Osteoblast (primary cell): ENCODE data around the gene ARSA. TPM values are rescaled to one million over a fixed set of nuclear protein-coding genes. Genes with fewer than 3 reads are reported as not detected.

Source experiments
- DNase-seq: peaks from one replicate; pipeline ENCODE4 v3.0.0; 2011; ENCODE audit warnings: low spot score, mixed read lengths; ENCODE audit not compliant: insufficient read length; ENCODE audit errors: missing footprints
- H2AFZ ChIP-seq: 2 replicates; pipeline ENCODE4 v1.6.0; 2011; ENCODE audit warnings: mild to moderate bottlenecking, low read length
- H3K27ac ChIP-seq: 2 replicates; pipeline ENCODE4 v1.5.1; 2011; ENCODE audit warnings: mild to moderate bottlenecking, low read depth, low read length, moderate library complexity
- H3K27me3 ChIP-seq: 2 replicates; pipeline ENCODE4 v1.6.0; 2012; ENCODE audit warnings: mild to moderate bottlenecking, control low read depth, inconsistent platforms, low read length, moderate library complexity; ENCODE audit not compliant: insufficient read depth
- H3K36me3 ChIP-seq: 2 replicates; pipeline ENCODE4 v1.5.1; 2011; ENCODE audit warnings: mild to moderate bottlenecking, low read length, control low read depth, moderate library complexity; ENCODE audit not compliant: insufficient read depth
- H3K4me1 ChIP-seq: 2 replicates; pipeline ENCODE4 v1.5.1; 2011; ENCODE audit warnings: mild to moderate bottlenecking, low read length, control low read depth, moderate library complexity; ENCODE audit not compliant: insufficient read depth
- H3K4me2 ChIP-seq: 2 replicates; pipeline ENCODE4 v1.6.0; 2011; ENCODE audit warnings: mild to moderate bottlenecking, low read length; ENCODE audit not compliant: insufficient read depth
- H3K4me3 ChIP-seq: fragments of 200-600 bp; sonication (generic); 3 replicates; pipeline ENCODE4 v1.5.1; 2012; ENCODE audit warnings: mild to moderate bottlenecking, low read length, inconsistent platforms; ENCODE audit not compliant: insufficient read depth
- H3K79me2 ChIP-seq: 2 replicates; pipeline ENCODE4 v1.6.0; 2012; ENCODE audit warnings: mild to moderate bottlenecking, low read length, control low read depth, inconsistent platforms; ENCODE audit not compliant: insufficient read depth
- H3K9me3 ChIP-seq: 2 replicates; pipeline ENCODE4 v1.5.1; 2011; ENCODE audit warnings: low read depth, low read length, control low read depth
- H4K20me1 ChIP-seq: 2 replicates; pipeline ENCODE4 v1.6.0; 2012; ENCODE audit warnings: mild to moderate bottlenecking, low read length, control low read depth; ENCODE audit not compliant: insufficient read depth
- total RNA-seq: library from RNA; depleted of rRNA; stranded (reverse); fragments of >200 nt; gene quantifications from 2 replicates; pipeline ENCODE4 v1.2.3, GENCODE V29; 2012
- TF ChIP-seq, protein P1 (sequence below): IDR thresholded peaks from 2 replicates; pipeline ENCODE4 v1.5.1; 2011; ENCODE audit warnings: mild to moderate bottlenecking, low read depth, low read length, moderate library complexity; ENCODE audit errors: extremely low read depth

ARSA gene
- 35.1 and 38.4 TPM in 2 replicates for total RNA-seq

DNA sequence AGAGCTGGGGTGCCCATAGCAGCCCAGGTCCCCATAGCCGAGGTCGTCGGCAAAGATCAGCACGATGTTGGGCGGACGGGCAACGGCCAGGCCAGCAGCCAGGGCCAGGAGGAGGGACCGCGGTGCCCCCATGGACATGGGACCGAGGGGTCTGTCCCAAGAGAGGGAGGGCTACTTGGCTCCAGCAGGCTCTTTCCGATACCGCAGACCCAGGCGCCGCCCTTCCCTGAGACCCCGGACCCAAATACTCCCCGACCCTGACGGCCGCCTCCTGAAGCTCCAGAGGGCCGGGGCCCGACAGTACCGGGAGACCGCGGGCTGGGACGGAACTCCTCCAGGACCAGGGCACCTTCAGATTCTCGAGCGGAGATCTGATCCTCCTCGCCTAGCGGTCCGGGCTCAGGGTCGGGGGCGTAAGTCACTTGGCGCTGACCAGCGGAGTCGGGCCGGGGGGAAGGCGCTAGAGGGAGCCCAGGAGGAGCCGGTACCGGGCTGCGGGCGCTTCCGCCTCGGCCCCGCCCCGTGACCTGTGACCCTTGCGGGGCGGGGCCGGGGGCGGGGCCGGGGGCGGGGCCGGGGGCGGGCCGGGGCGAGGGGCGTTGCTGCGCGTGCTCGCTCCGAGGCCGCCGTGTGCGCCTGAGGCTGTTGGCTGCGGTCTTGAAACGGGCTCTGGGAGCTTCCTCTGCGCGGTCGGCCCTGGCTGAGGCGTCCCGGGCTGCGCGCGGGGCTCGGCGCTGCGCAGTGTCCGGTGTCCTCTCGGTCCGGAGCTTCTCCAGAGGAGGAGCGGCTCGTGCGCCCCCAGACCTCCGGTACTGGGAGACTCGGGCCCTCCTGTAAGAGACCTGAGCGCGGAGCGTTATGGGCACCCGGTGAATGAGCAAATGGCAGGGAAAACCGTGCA lies at the start of gene ARSA:
TSS of gene ARSA (minus strand) at position 511 of the 901 bp plus-strand sequence. CDS start at position 138, 373 bp downstream.
- Histone ChIP-seq H3K36me3 (no peaks in the 10 kb centered on the region), H3K27ac (peak within 1 kb of the TSS; percentile 45), H3K27me3 (no peaks in the 10 kb centered on the region), H3K4me1 (peaks cover 10% of the 10 kb centered on the region), H3K4me3 (peak within 1 kb of the TSS; percentile 91), H3K9me3 (no peaks in the 10 kb centered on the region), H2AFZ (peak within 1 kb of the TSS; percentile 95), H4K20me1 (peaks cover 3% of the 10 kb centered on the region), H3K79me2 (peaks cover 5% of the 10 kb centered on the region), H3K4me2 (peak within 1 kb of the TSS; percentile 97)
- TF ChIP-seq, protein P1, sequence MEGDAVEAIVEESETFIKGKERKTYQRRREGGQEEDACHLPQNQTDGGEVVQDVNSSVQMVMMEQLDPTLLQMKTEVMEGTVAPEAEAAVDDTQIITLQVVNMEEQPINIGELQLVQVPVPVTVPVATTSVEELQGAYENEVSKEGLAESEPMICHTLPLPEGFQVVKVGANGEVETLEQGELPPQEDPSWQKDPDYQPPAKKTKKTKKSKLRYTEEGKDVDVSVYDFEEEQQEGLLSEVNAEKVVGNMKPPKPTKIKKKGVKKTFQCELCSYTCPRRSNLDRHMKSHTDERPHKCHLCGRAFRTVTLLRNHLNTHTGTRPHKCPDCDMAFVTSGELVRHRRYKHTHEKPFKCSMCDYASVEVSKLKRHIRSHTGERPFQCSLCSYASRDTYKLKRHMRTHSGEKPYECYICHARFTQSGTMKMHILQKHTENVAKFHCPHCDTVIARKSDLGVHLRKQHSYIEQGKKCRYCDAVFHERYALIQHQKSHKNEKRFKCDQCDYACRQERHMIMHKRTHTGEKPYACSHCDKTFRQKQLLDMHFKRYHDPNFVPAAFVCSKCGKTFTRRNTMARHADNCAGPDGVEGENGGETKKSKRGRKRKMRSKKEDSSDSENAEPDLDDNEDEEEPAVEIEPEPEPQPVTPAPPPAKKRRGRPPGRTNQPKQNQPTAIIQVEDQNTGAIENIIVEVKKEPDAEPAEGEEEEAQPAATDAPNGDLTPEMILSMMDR = no peak
- DNase-seq = peak; percentile 98

DNA sequence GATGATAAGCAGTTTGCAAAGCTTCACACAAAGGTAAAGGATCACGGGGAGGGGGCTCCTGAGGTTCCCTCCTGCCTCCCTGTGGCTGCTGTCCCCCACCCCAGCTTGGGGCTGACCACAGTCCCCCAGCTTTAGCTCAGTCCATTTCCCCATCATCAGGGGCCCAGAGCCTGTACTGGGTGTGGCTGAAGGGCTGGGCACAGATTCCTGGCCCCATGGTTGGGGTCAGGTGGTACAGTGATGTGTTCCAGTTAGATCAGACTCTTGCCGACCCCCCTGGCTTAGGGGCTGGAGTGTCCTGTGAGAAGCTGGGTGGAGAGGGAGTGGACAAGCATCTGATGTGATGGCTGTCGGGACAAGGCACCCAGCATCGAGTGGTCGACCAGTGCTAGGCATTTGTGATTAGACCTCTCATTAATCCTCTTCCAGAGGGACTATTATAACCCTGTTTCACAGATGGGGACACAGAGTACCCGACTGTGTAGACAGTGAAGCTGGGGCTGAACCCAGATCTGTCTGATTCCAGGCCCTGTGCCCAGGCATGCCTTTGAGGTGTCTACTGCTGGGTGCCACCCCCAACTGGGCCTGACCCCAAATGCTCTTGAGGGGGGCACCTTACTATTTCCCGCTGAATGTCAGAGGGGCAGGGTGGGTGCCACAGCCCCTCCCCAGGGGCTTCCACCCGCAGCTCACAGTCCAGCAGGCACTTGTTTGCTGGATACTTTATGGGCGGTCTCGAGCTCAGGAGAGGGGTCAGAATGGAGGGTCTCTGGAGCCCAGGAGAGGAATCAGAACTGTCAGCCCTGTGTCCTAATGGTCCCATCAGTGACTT lies 48.9 kb upstream of the ARSA start:
- H4K20me1 ChIP-seq = no peaks in the 10 kb centered on the region
- H3K27ac ChIP-seq = no peak overlapping the region
- no peaks in the 10 kb centered on the region for H3K79me2 ChIP-seq
- H3K27me3 ChIP-seq = peaks cover 29% of the 10 kb centered on the region
- DNase-seq = peak; percentile 82
- H3K36me3 ChIP-seq = no peaks in the 10 kb centered on the region
- no peaks in the 10 kb centered on the region for H3K4me1 ChIP-seq
- H3K4me3 ChIP-seq = no peak overlapping the region
- no peaks in the 10 kb centered on the region for H3K9me3 ChIP-seq
- H3K4me2 ChIP-seq = no peak overlapping the region
- H2AFZ ChIP-seq = no peak overlapping the region
- TF ChIP-seq, protein P1 = no peak

DNA sequence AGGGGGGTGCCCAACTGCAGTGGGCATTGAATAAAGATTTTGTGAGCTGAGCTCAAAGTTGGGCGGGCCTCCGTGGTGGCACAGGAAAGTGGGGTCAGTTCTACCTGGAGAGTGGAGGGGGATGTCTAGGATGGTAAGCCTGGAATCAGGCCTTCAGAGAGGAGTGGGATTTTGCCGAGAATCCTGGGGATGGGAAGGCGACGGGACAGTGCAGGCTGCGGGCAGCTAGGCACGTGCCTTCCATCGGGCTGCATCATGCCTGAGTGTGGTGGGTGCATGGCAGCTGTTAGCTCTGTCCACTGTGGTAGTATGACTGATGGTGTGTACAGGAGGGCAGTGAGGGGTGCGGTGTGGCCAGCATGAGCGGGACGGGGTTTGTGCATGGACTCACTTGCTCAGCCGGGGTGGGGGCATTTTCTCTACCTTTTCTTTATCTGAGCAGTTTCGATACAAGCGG lies 48.3 kb upstream of the ARSA start:
- H3K36me3 ChIP-seq = no peaks in the 10 kb centered on the region
- no peaks in the 10 kb centered on the region for H3K4me1 ChIP-seq
- H3K27me3 ChIP-seq = peaks cover 32% of the 10 kb centered on the region
- H2AFZ ChIP-seq = no peak overlapping the region
- H3K9me3 ChIP-seq = no peaks in the 10 kb centered on the region
- TF ChIP-seq, protein P1 = no peak
- DNase-seq = peak; percentile 53
- no peak overlapping the region for H3K27ac ChIP-seq
- H3K79me2 ChIP-seq = no peaks in the 10 kb centered on the region
- H3K4me3 ChIP-seq = no peak overlapping the region
- no peaks in the 10 kb centered on the region for H4K20me1 ChIP-seq
- H3K4me2 ChIP-seq = no peak overlapping the region
